A673 (cell line): ENCODE measurements around the gene MGAT5. TPM values are rescaled to one million over a fixed set of nuclear protein-coding genes. Genes with fewer than 3 reads are reported as not detected.

Experiments
- BruUV-seq: library from RNA; stranded (reverse); fragments of 400-500 nt; replicated peaks from 2 replicates; lab custom pipeline; 2021; lab: Mats Ljungman, UMichigan
- CTCF ChIA-PET: fragments of 300-600 bp; sonication (Branson Sonifier 250); formaldehyde crosslinking; loops from one replicate; lab custom pipeline; 2022; ENCODE audit warnings: antibody characterized with exemption; lab: Charles Lee
- POLR2A ChIA-PET: fragments of 300-600 bp; sonication (Branson Sonifier 250); formaldehyde crosslinking; loops from one replicate; lab custom pipeline; 2022; ENCODE audit warnings: antibody characterized with exemption; ENCODE audit not compliant: low non-redundant PET; lab: Charles Lee
- DNase-seq: peaks from one replicate; pipeline ENCODE4 v3.0.0-alpha.2; 2015; ENCODE audit warnings: low spot score
- H3K27ac ChIP-seq: fragments of 200-600 bp; sonication (generic); 2 replicates; pipeline ENCODE4 v1.5.1; 2016; ENCODE audit warnings: mixed run types, low read depth, mild to moderate bottlenecking, mixed read lengths, antibody characterized with exemption, low read length; ENCODE audit not compliant: poor library complexity, severe bottlenecking
- H3K27me3 ChIP-seq: fragments of 200-600 bp; sonication (generic); replicated peaks from 2 replicates; pipeline ENCODE4 v1.6.1; 2017; ENCODE audit warnings: mixed run types, low read depth, mild to moderate bottlenecking, mixed read lengths, antibody characterized with exemption, low read length; ENCODE audit not compliant: insufficient read depth, poor library complexity
- H3K36me3 ChIP-seq: fragments of 200-600 bp; sonication (generic); 2 replicates; pipeline ENCODE4 v1.6.1; 2016; ENCODE audit warnings: mixed run types, mild to moderate bottlenecking, mixed read lengths, antibody characterized with exemption, low read length; ENCODE audit not compliant: insufficient read depth, poor library complexity, severe bottlenecking
- H3K4me1 ChIP-seq: fragments of 200-600 bp; sonication (generic); 2 replicates; pipeline ENCODE4 v1.6.1; 2017; ENCODE audit warnings: mixed run types, mild to moderate bottlenecking, mixed read lengths, antibody characterized with exemption, low read length; ENCODE audit not compliant: insufficient read depth, poor library complexity, severe bottlenecking
- H3K4me3 ChIP-seq: fragments of 200-600 bp; sonication (generic); 2 replicates; pipeline ENCODE4 v1.5.1; 2016; ENCODE audit warnings: low read depth, mixed run types, mild to moderate bottlenecking, mixed read lengths, low read length; ENCODE audit not compliant: poor library complexity, severe bottlenecking
- H3K9me3 ChIP-seq: fragments of 200-600 bp; sonication (generic); 2 replicates; pipeline ENCODE4 v1.6.1; 2016; ENCODE audit warnings: mixed run types, low read depth, mild to moderate bottlenecking, mixed read lengths, antibody characterized with exemption, low read length; ENCODE audit not compliant: poor library complexity, severe bottlenecking
- CTCF ChIP-seq: fragments of 300-800, 200-600 bp; sonication (generic); conservative IDR thresholded peaks from 2 replicates; pipeline ENCODE4 v1.5.1; 2017; ENCODE audit warnings: low read depth, mild to moderate bottlenecking, antibody characterized with exemption, low read length, moderate library complexity, mixed read lengths
- EZH2 ChIP-seq: fragments of 200-600 bp; sonication (generic); IDR thresholded peaks from 2 replicates; pipeline ENCODE4 v1.6.1; 2017; ENCODE audit warnings: borderline replicate concordance, low read depth, mild to moderate bottlenecking, mixed read lengths, antibody characterized with exemption, low read length; ENCODE audit not compliant: poor library complexity, severe bottlenecking
- intact Hi-C: fragments of 100-400 bp; cut with micrococcal nuclease; formaldehyde crosslinking; loops from one replicate; pipeline ENCODE4 v1.10.0; 2022; ENCODE audit not compliant: unreplicated experiment
- total RNA-seq: library from RNA; stranded (reverse); gene quantifications from 2 replicates; pipeline ENCODE4 v1.2.3, GENCODE V29; 2021

MGAT5 gene
- total RNA-seq, 1 experiment from 2014 or later, result 11.0 TPM

- CTCF ChIA-PET, result no interaction called here
- POLR2A ChIA-PET, result no interaction called here
- Histone ChIP-seq H3K27ac (no peak overlapping the region), H3K4me3 (no peak overlapping the region), H3K4me1 (no peaks in the 10 kb centered on the region), H3K27me3 (no peaks in the 10 kb centered on the region), H3K9me3 (no peaks in the 10 kb centered on the region), H3K36me3 (no peaks in the 10 kb centered on the region)
- no TSS peak for BruUV-seq
- DNase-seq, result no peak
- TF ChIP-seq CTCF (no peak), EZH2 (no peak)
- intact Hi-C loops, result no loop called here
These were observed 30.3 kb downstream of the MGAT5 start for GRCh38 chr2:134284119-134284670.

GRCh38 chr2:134287323-134287722 lies 33.5 kb downstream of the MGAT5 start:
- H3K27me3 ChIP-seq, result no peaks in the 10 kb centered on the region
- no TSS peak for BruUV-seq
- DNase-seq, result no peak
- TF ChIP-seq EZH2 (no peak), CTCF (no peak)
- no peak overlapping the region for H3K4me3 ChIP-seq
- no peaks in the 10 kb centered on the region for H3K4me1 ChIP-seq
- H3K36me3 ChIP-seq, result no peaks in the 10 kb centered on the region
- POLR2A ChIA-PET, result no interaction called here
- H3K27ac ChIP-seq, result no peak overlapping the region
- CTCF ChIA-PET, result no interaction called here
- intact Hi-C loops, result no loop called here
- H3K9me3 ChIP-seq, result no peaks in the 10 kb centered on the region

- DNase-seq, result no peak
- Histone ChIP-seq H3K4me3 (no peak overlapping the region), H3K4me1 (no peaks in the 10 kb centered on the region), H3K36me3 (no peaks in the 10 kb centered on the region), H3K27ac (no peak overlapping the region), H3K9me3 (no peaks in the 10 kb centered on the region), H3K27me3 (no peaks in the 10 kb centered on the region)
- no TSS peak for BruUV-seq
- CTCF ChIA-PET, result no interaction called here
- intact Hi-C loops, result no loop called here
- POLR2A ChIA-PET, result no interaction called here
- TF ChIP-seq CTCF, result no peak
- no peak for TF ChIP-seq EZH2
These were observed 34.9 kb downstream of the MGAT5 start for GRCh38 chr2:134288814-134289213.
